Measurements from ENCODE around the gene CNOT4. TPM values are rescaled to one million over a fixed set of nuclear protein-coding genes. Genes with fewer than 3 reads are reported as not detected.

Gene CNOT4
- total RNA-seq: 10 to 100 TPM; 19.2 to 33.4 (median 21.6) TPM

- no peak for TF ChIP-seq CTCF (IDR thresholded peaks at IDR 0.05; ENCODE audit: low read depth)
Observed at GRCh38 chr7:135509839-135510591, at the start of gene CNOT4. Gene CNOT4, minus strand, starts transcription at chr7:135510102. Its CDS starts 71,771 bp downstream, at chr7:135438331.

- no peak for TF ChIP-seq CTCF (IDR thresholded peaks at IDR 0.05; ENCODE audit: low read depth)
Observed at GRCh38 chr7:135558881-135559280, 49.0 kb upstream of the CNOT4 start.

GRCh38 chr7:135558337-135558767 is 48.5 kb upstream of the CNOT4 start:
- no peak for TF ChIP-seq CTCF (IDR thresholded peaks at IDR 0.05; ENCODE audit: low read depth)

- TF ChIP-seq CTCF (IDR thresholded peaks at IDR 0.05; ENCODE audit: low read depth): no peak
Observed at GRCh38 chr7:135557455-135558336, 47.8 kb upstream of the CNOT4 start, which contains the start of gene NUP205. Gene NUP205, plus strand, starts transcription at chr7:135557917. Its CDS starts 28 bp downstream, at chr7:135557945.

- TF ChIP-seq CTCF (IDR thresholded peaks at IDR 0.05; ENCODE audit: low read depth): no peak
Observed at GRCh38 chr7:135553346-135553745, 43.4 kb upstream of the CNOT4 start.

GRCh38 chr7:135552148-135552547 is 42.2 kb upstream of the CNOT4 start:
- TF ChIP-seq CTCF (IDR thresholded peaks at IDR 0.05; ENCODE audit: low read depth): no peak

GRCh38 chr7:135550196-135550595 is 40.3 kb upstream of the CNOT4 start:
- TF ChIP-seq CTCF (IDR thresholded peaks at IDR 0.05; ENCODE audit: low read depth): no peak

All from subcutaneous adipose tissue (tissue), 4 donors.